GM19035 (cell line): ENCODE results near the gene AQP11.

Experiments used
- ATAC-seq: cut with Tn5 transposase; IDR thresholded peaks from one replicate; pipeline ENCODE4 v1.9.1; 2021; ENCODE audit not compliant: unreplicated experiment

The AQP11 gene

DNA sequence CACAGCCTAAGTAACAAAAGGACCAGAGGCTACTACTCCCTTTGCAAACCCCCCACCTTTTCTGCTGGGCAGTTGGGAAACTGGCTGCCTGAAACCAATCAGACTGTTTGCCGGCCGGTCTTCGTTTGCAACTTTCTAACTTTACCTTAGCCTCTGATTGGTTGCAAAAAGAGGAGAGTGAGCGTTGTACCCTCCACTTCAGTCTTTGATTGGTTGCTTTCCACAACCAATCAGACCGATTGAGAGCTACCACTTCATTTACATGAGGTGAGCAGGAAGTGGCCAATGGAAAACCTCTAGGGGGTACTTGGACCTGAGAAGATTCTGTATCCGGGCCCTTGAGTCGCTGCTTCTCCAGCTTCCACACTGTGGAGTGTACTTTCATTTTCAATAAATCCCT lies 66.6 kb downstream of the AQP11 start:
- no peak for ATAC-seq

GRCh38 chr11:77658213-77659013 lies 68.7 kb downstream of the AQP11 start:
- no peak for ATAC-seq
